HG03097 (cell line): ENCODE data around the gene CA12.
"Not testable (repeated sequence)": the region's sequence is repeated elsewhere in the genome, so short reads cannot be mapped to it uniquely, and the experiment has no call there.

Experiments used
- ATAC-seq: cut with Tn5 transposase; IDR thresholded peaks from one replicate; pipeline ENCODE4 v1.9.1; 2021; ENCODE audit not compliant: unreplicated experiment, low FRiP score

The CA12 gene

DNA sequence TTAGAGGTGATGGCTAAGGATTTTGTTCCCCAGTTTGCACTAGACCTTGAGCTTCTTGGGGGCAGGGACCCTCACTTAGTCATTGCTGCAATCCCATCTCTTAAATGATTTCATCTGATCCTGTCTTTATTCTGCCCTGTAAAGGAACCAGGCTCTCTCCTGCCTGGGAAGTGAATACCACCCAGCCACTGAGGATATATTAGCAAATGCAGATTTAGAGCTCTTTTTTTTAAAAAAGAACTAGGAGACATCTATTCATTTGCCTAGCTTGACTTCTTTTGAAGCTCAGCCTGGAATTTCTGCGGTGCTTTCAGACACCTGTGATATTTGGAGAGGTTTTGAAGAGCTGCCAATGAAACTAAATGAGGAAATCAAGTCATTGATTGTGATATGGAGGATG, 41.8 kb downstream of the CA12 start:
- ATAC-seq = no peak

DNA sequence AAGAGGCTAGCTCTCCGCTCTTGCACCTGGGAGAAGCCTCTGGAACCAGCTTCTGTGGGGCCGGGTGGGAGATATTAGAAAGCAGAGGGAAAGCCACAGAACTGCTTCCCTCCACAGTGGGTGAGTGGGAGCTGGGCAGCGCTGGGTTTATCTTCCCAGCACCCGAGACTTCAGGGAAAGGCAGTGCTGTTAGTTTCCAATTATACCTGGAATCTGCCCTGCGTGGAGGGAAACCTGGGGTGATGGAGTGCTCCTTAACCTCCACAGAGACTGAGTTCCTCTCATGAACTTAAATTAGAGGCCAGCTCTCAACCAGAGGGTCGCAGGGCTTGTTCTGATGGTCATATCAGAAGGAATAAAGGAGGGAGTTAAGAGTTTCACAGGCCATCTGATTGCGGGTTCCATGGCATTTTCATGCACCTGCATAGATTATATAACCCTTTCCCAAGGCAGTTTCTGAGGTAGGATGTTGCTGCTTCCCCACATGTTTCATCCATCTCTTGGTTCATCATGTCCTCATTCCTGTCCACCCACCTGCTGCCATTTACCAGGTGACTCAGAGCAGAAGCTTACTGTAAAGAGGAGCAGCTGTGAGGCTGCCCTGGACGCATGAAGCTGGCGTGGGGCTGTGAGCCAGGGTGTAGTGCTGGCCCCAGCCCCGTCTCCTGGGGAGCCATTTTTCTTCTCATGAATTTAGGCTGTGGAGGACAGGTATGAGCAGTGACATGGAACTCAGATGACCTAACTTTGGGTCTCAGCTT, 42.5 kb downstream of the CA12 start:
- no peak for ATAC-seq

DNA sequence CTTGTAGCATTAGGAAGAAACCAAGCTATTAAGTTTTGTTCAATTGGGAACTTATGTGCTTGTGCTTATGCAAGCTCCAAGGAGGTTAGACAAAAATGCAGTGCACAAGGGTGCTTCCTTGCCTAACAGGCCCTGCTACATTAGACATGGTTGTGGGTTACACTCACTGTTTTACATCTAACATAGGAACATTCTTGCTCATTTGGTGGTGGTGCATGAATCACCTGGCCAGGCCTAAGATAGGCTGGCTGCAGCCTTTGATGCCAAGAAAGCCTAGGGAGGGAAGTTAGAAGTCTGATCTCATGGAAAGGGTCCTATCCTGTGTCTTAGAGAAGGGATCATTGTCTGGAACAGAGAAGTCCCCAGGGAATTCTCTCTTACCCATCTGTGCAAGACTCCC, 43.5 kb downstream of the CA12 start:
- ATAC-seq = no peak

DNA sequence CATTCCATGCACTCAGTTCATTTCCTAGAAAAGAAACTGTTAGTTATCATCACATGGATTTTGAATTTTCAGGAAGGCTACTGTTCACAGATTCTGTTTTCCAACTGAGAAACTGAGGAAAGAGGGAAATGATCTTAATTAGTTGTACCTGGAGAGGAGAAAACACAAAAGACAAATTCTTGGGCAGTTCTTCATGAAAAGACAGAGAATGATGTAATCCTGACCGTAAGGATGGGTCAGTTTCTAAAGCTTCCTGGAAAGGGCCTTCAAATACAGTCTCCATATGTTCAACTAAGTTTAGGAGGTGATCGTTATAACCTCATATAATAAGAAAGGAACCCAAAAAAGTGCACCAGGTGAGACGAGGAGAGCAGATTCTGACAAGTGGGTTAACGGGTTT, 44.6 kb downstream of the CA12 start:
- no peak for ATAC-seq

DNA sequence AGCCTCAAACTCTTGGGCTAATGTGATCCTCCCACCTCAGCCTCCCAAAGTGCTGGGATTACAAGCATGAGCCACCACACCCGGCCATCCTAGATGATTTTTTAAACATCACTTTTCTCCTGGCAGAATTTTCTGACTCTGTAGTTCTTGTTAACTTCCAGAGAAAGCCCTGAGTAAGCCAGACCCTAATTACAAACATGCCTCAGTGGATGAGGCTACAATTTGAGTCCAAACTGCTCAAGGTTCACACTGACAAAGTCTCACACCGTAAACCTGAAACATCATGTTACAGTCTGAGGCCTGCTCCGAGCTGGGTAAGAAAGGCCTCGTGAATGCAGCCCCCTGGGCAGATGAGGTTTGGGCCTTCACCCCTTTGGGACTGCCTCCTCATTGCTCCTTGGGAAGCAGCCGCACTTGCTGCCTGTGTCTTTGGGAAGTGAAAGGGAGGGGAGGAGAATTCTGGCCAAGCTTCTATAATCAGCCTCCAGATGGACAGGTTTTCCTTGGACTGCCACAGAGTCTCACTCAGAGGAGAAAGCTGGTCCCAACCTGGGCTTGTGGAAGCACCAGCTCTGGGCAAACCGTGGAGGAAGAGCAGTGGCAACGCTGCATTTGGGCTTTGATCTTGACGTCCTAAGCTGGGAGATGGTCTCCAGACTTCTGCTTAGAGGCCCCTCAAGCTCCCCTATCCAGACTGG, 46.0 kb downstream of the CA12 start:
- no peak for ATAC-seq

DNA sequence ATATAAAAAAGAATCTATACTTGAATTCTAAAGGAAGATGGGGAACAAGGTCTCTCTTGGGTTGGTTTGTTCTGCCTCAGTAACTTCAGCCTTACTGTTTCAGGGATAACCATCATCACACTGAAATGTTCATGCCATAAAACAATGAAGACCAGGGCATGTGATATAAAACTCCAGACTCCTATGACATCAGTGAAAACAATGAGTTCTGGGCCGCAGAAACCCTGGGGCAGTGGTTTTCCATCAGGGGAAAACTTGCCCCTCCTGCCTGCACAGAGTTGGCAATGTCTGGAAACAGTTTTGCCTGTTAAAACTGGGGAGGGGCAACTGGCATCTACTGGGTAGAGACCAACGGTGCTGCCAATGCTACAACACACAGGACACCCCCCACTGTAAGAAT, 46.8 kb downstream of the CA12 start:
- ATAC-seq = no peak

DNA sequence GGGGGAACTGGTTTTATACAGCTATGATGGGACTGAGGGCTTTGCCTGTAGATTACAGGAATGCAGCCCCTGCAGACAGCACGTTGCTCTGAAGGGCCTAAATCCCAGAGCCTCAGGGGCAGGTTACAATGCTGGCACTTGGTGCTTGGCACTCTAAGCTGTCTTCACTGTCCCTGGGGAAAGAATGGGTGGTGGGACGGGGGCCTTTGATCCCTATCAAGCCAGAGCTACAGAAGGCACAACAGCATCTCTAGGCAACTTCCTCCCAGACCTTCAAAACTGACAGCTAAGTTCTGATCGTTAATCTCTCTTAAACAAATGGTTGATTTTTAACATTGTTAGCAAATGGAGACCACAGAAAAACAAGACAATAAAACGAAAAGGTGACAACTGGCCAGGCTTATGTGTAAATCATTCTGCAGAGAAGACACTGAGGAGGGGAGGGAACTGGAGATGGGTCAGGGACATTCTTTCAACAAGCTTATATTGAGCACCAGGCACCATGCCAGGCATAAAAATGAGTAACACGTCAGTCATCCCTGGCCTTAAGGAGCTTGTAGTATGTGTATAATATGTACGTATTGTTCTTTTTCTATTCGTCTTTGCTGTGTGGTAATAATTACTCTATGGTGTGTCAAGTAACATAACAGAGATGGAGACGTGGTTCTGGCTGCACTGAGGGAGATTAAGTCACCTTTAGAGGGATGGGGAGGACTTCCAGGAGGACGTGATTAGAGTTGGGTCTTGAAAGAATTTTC, 49.1 kb downstream of the CA12 start:
- no peak for ATAC-seq

DNA sequence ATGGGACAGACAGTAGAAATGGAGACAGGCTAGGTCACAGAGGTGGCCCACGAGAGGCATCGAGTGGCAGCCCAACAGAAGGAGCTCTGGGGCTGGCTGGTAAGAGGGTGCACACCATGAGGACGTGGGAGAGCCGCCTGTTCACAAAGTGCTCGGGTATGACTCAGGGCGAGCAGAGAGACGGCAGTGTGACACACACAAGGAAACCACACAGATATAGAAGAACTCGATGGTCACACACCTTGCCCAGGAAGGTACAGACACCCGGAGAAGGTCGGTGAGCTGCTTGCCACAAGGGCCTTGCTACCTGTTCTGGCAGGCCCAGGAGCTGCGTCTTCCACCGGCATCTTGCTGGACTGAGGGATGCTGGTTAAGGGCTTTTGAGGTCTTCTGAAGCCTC, 50.2 kb downstream of the CA12 start:
- ATAC-seq = no peak

DNA sequence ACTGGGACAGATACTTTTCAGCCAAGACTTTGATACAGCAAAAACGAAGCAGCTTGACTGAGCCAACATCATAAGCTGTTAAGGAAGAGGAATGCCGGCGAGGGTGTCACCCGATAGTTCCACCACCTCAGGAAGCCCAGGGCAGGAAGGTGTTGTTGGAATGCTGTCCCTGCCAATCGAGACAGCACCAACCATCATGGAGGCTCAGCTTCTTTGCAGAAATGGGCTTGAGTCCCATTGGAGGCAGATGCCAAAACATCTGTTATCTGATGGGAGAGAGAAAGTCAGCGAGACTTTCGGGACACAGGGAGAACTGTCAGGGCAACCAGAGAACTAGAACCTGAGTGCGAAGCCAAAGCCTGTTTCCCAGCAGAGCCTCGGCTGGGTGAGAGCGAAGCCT, 50.7 kb downstream of the CA12 start:
- ATAC-seq = no peak

DNA sequence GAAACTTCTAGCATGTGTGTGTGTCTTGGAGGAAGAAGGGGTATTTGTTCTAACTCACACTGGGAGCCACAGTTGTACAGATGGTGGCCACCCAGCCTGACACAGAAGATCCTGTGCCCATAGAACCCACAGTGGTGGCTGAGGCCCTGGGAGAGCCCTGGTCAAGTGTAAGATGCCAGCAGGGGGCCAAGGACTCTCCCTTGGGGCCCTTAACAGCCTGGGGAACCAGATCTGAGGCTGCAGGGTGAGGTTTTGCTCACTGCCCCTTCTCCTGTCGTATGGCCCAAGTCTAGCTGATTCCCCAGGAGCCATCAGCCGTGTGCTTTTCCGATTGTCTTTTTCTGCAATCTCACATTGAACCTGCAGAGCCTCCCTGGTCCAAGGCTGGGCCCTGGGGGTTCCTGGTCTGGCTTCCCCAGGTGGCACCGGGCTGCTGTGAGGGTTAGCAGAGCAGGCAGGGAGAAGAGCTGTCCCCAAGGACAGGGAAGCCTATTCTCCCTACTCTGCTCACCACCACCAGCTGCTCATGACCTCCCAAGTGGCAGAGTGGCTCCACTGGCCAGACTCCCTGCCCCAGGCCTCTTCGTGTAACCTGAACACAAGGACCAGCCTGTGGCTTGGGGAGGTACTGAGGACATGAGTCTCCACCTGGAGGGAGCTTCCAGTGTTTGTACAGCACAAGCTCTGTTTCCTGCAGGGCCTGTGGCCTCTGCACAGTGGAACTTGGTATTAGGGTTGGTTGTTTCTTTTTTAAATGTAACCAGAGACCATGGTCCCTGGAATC, 51.9 kb downstream of the CA12 start:
- no peak for ATAC-seq

DNA sequence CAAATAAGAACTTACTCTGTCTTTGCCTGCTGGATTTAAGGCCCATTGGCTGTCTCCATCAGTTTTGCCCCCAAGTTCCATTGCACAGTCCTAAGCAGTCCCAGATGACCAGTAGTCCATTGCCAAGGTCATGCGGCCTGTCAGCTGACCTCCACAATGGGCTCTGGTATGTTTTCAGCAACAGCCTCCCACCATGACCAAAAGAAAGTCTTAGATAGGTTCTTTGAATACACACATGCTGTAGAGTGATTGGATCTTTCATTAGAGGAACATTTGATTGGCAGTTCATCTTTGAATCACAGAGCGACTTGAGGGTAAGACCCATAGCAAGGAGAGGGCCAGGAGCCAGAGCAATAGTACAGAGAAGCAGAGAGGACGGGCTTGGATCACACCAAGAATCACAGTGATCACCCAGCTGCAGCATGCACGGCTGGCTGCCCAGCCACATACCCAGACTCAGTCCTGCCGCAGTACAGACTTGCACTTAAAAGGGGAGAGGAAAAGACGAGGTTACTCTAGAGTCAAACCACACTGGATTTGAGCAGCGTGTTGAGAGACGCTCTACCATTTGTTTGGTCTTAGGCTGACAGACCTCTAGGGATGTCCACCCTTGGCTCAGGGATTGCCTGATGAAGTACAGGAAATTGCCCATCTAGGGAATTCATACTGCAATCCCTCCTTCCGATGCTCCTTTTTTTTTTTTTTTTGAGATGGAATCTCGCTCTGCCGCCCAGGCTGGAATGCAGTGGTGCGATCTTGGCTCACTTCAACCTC, 53.8 kb downstream of the CA12 start:
- no peak for ATAC-seq

DNA sequence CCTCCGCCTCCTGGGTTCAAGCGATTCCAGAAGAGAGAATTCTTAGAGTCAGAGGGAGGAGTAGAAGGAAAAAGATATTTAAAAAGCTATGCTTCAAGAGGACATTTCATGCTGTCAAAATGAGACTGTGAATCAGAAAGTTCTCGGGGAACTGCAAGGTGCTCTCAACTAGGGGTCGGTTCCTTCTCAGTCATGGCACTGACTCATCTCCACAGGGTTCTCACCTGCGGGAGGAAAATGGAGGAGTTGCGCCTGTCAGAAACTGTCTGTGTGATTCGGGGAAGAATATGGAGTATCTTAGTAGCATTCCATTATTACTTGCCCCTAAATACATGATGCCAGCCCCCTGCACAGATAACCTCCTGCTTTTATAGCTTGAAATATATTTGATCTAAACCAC, 56.9 kb downstream of the CA12 start:
- ATAC-seq = no peak

DNA sequence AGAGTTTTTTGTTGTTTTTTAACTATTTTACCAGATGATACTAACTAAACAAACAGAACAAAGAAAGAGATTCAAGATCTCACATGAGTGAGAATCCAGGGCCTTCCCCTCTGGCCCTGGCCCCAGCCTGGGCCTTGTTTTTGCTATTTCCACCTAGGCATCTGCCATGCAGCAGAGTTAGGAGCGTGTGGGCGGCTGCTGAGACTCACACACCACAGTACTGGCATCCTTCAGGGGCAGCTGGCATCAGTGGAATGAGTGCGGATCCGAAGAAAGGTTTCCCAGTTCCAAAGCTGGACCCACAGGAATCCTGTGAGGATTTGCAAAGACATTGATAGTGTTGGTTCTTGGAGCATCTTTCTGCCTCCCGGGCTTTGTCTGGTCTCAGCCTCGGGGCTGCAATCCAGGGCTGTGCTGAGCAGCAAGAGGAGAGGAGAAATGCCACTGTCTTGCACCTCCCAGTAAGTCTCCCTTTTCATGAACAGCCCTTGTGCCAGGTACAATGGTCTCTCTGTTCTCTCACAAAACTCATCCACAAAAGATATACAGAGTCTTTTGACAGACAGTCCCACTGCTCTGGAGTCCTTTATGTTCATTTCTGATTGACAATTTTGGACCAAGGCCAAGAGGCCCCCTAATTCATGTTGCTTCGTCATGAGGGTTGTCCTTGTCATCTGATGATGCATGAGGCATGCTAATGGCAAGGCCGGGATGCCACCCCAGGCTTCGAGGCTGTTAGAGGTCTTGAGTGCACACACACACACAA, 57.7 kb downstream of the CA12 start:
- no peak for ATAC-seq

DNA sequence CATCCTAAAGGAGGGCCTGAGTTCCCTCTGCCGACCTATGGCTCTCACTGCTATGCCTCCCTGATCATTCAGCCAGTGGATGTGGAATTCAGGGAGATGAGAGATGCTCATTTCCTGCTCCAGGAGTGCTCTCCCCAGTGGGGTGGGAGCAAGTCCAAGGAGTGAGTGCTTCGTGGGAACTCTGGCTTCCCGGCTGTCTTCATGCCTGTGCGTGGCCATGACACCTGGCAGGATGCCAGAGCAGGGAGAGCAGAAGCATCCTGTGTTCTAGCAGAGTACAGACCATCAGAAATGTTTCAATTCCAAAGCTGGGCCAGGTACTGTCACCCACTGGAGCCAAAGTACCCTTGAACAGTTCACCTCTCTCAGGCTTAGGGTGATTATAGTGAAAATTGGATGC, 59.1 kb downstream of the CA12 start:
- no peak for ATAC-seq

DNA sequence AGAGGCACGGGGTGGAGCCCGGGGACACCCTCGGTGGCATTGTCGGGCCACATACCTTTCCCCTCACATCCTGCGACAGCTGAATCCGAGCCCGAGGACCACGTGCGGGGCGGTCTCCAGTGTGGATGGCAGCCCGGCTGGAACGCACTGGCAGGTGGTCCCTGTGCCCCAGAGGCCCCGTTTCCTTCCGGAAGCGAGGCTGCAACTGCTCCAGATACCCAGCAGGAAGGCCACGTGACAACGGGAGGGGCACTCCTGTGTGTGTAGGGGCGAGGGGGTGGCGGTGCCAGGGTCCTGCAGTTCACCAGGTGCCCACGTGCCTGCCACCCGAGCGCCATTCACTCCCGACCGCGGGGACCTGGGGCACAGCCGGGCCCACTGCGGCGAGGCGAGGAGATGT, 60.2 kb downstream of the CA12 start:
- no peak for ATAC-seq

DNA sequence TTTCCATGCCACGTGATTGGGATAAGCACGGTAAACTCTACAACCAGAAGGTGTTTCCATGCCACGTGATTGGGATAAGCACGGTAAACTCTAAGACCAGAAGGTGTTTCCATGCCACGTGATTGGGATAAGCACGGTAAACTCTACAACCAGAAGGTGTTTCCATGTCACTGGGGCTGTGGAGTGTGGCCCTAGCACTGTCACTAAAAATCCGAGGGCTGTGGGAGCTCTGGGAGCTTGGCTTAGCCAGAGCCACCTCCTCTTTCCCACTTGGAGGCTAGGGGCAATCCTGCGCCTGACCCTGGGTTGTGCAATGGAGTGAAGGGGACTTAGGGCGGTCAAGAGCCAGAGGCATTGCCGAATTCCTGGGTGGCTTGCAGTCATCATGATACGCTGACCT, 60.7 kb downstream of the CA12 start:
- not testable (repeated sequence) for ATAC-seq

DNA sequence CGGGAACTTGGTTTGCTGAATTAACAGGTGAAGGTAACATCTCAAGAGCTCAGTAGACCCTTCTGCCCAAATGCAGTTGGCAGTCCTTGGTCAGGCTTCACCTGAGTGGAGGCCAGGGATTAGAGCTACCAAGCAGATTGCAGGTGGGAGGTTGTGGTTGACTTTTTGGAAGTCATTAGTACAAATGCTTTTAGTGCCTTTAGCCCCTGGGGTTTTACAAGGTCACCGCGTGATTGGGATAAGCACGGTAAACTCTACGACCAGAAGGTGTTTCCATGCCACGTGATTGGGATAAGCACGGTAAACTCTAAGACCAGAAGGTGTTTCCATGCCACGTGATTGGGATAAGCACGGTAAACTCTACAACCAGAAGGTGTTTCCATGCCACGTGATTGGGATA, 61.2 kb downstream of the CA12 start:
- not testable (repeated sequence) for ATAC-seq

DNA sequence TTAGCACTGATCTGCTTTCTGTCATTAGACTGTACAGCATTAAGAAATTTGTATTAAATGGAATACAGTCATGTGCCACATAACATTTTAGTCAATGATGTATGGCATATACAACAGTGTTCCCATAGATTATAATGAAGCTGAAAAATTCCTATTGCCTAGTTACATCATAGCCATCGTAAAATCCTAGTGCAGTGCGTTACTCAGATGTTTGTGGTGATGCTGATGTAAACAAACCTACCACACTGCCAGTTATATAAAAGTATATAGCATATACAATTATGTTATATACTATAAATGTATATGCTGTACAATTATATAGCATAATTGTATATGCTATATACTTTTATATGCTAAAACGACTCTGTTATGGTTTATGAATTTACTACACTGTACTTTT, 62.6 kb downstream of the CA12 start:
- ATAC-seq = no peak

DNA sequence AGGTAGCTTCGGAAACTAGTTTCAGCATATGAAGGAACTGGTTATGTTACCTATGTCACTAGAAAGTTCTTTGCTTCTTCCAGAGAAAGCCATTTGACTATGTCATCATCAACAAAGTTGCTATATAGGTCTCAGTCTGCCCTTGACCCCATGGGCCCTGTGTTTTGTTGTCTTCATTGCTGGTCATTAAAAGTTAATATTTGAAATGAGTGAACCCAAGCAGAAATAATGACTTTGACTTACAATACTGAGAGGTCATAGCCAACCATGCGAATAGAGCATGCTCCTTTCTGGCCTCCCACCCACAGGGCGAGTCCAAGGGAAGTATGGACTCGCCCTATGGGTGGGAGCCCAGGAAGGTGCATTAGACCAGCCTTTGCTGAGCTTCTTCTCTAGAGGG, 63.3 kb downstream of the CA12 start:
- ATAC-seq = no peak
